ENCODE results near the gene GHR.
A peak's percentile ranks its signal among the peaks of the same experiment; 100 is the strongest.
"Not testable (repeated sequence)": the region's sequence is repeated elsewhere in the genome, so short reads cannot be mapped to it uniquely, and the experiment has no call there.

GHR gene

DNA sequence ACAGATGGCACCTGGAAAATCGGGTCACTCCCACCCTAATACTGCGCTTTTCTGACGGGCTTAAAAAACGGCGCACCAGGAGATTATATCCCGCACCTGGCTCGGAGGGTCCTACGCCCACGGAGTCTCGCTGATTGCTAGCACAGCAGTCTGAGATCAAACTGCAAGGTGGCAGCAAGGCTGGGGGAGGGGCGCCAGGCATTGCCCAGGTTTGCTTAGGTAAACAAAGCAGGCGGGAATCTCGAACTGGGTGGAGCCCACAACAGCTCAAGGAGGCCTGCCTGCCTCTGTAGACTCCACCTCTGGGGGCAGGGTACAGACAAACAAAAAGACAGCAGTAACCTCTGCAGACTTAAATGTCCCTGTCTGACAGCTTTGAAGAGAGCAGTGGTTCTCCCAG lies 236.6 kb downstream of the GHR start:
- DNase-seq; intact Hi-C loops (cut with DNase I): not testable (repeated sequence)

DNA sequence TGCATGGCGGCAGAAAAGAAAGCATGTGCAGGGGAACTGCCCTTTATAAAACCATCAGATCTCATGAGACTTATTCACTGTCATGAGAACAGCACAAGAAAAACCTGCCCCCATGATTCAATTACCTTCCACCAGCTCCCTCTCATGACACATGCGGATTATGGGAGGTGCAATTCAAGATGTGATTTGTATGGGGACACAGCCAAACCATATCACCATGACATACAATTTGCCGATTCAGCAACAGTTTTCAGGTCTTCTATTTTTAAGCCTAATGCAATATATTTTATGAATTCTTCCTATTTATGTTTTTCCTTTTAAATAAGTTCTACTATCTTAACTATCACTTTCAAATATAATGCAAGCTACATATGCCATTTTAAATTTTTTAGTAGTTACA lies 242.6 kb downstream of the GHR start:
- intact Hi-C loops (cut with DNase I) = no loop called here

DNA sequence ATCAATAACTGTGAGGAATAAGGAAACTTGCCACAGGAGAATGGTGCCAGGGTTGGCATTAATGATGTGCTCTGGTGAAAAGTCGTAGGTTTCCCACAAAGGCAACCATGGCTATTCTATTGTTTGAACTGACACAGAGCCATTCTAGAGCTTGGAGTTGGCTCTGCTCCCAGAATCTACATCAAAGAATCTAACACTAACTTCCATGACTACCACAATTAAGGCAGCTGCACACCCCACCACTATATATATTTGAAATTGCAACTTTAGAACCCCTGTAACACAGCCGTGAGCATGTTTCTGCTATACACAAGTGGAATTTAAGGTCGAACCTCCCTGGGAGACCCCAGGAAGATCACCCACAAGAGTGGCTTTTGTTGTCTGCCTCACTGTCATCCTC lies 243.6 kb downstream of the GHR start:
- intact Hi-C loops (cut with DNase I) = no loop called here

More for the DNA sequence above, 242.6 kb downstream of the GHR start:
- DNase-seq = no peak

DNA sequence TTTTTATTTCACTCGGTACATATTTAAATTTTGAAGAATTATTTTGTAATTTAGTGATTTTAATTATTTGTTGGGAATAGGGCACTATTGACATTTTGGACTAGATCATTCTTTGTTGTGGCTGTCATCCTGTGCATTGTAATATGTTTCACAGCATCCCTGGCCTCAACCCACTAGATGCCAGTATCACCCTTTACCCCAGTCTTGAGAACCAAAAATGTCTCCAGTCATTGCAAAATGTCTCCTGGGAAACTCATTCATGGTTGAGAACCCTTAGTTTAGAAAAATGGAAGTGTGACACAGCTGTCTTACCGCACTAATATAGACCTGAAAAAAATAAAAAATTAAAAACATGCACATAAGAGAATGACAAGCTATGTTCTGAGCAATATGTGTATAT lies 245.0 kb downstream of the GHR start:
- intact Hi-C loops (cut with DNase I) = no loop called here
- DNase-seq = no peak

More for the DNA sequence above, 243.6 kb downstream of the GHR start:
- DNase-seq = no peak

DNA sequence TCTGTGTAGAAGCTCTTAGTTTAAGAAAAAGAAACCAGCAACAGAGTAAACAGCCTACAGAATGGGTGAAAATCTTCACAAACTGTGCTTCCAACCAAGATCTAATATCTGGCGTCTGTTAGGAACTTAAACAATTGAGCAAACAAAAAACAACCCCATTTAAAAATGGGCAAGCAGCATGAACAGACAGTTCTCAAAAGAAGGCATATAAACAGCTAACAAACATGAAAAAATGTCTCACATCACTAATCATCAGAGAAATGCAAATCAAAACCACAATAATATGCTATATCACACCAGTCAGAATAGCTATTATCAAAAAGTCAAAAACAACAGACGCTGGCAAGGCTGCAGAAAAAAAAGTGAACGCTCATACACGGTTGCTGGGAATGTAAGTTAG lies 249.7 kb downstream of the GHR start:
- intact Hi-C loops (cut with DNase I) = no loop called here
- no peak for DNase-seq

DNA sequence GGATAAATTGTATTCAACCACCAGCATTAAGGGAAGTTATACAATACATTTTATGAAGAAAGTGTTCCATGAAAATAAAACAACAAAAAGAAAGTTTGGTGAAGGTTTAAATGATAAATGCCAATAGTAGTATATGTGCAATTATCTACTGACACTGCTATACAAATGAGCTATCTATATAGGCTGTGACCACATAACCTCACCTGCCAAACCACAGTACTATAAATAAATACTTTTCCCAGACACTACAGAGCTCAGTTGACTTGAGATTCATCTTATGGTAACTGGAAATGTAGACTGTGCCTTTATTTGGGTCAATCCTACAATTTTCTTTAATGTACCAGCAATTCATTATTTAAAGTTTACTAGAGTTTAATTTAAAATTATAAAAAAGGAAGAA lies 252.4 kb downstream of the GHR start:
- intact Hi-C loops (cut with DNase I) = no loop called here
- no peak for DNase-seq

DNA sequence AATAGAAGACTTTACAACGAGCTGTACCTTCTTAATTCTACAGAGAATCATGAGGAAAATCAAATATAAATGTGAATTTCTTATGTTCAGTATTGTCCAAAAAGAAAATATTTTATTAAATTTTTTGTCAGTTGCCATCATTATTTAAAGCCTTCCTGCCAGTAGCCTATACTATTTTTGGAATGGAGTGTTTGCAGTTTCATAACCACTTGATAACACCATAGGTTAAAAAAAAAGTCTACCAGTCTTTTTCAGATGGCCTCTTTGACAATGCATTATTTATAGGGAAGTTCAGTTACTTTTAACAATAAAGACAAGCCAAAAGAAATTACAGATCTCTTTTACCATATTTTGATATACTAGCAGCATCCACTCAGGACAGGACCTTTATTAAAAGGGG lies 253.1 kb downstream of the GHR start:
- intact Hi-C loops (cut with DNase I) = no loop called here
- no peak for DNase-seq

DNA sequence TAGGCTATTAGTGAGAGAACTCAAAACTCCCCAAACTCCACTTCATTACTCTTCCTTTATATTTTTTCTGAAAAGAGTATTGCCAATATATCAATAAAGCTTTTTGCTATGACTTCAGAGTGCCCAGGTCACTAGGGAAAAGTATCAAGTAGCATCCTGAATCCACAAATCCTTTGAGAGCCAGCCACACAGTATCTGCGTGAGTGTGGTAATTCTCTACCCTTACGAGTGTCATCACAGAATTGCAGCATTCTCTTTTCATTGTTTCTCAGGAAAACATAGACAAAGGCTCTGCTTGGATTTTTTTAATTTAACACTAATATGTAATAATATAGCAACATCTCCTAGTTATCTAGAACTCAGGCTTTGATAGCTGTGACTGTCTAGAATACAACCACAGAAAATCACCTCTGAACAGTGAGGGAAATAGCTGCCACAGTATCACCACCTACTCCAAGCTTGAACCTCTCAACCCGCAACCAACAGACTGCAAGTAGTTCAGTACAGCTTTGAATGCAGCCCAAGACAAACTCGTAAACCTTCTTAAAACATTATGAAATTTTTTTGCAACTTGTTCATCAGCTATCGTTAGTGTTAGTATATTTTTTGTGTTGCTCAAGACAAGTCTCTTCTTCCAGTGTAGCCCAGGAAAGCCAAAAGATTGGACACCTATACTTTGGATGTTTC lies 254.1 kb downstream of the GHR start:
- no peak for DNase-seq
- intact Hi-C loops (cut with DNase I) = no loop called here

DNA sequence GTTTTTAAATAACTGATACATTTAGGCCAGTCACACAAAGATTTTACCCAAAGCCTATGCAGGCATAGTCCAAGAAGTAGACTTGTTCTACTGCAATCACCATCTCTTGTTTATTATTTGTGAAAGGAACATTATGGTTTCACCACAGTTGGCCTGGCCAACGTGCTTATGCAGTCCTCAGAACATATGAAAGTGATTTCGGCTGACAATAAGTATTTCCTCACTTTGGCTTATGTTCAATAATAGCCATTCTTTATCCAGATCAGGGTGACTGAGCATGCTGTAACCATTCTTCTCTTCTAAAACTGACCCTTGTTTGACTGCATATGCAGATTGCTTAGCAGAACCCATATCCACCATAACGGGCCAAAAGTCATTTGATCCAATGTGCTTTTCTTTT lies 256.8 kb downstream of the GHR start:
- intact Hi-C loops (cut with DNase I) = no loop called here

DNA sequence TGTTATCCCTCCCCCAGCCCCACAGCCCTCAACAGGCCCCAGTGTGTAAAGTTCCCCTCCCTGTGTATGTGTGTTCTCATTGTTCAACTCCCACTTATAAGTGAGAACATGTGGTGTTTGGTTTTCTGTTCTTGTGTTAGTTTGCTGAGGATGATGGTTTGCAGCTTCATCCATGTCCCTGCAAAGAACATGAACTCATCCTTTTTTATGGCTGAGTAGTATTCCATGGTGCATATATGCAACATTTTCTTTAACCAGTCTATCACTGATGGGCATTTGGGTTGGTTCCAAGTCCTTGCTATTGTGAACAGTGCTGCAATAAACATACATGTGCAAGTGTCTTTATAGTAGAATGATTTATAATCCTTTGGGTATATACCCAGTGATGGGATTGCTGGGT lies 261.8 kb downstream of the GHR start:
- DNase-seq; intact Hi-C loops (cut with DNase I): not testable (repeated sequence)

More for the DNA sequence above, 256.8 kb downstream of the GHR start:
- no peak for DNase-seq

DNA sequence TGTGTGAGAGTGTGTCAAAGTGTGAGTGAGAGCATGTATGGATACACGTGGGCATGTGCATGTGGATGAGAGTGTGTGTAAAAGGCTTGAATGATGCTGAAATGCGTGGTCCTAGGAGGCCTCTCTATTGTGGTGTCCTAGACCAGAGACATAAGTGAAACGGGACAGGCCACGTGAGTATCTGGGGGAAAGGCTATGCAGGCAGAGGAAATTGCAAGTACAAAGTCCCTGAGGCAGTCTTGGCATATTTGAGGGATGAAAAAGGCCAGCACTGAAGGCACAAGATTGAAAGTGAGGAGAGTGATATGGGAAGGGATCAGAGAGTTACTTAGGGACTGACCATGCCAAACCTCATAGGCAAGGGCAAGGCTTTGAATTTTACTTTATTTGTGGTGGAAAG lies 266.2 kb downstream of the GHR start:
- DNase-seq = no peak
- intact Hi-C loops (cut with DNase I) = no loop called here

DNA sequence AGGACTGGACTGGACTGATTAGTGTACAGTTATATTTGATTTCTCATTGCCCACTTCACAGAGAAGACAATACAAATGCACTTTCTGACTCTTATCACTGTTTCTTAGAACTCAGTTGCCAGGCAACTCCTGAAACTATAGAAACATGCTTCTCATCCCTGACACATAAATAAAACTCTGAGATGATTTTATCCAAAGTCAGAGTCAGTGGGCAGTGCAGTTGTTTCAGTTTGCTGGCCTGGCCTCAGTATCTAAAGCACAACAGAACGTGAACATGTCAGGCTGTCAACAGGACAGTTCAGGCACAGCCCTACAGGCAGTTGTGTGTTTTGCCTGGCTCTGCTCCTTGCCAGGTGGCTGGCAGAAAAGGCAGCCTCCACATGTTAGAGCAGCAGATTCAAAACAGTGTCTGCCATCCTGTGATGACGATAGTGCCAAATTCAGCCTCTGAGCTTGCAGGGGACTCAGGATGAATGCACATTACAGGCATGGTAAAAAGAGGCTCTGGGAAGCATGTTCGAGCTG lies 268.2 kb downstream of the GHR start:
- intact Hi-C loops (cut with DNase I) = no loop called here
- DNase-seq = peak in 26 of 42 donors; percentile 1 to 49 (median 16)

DNA sequence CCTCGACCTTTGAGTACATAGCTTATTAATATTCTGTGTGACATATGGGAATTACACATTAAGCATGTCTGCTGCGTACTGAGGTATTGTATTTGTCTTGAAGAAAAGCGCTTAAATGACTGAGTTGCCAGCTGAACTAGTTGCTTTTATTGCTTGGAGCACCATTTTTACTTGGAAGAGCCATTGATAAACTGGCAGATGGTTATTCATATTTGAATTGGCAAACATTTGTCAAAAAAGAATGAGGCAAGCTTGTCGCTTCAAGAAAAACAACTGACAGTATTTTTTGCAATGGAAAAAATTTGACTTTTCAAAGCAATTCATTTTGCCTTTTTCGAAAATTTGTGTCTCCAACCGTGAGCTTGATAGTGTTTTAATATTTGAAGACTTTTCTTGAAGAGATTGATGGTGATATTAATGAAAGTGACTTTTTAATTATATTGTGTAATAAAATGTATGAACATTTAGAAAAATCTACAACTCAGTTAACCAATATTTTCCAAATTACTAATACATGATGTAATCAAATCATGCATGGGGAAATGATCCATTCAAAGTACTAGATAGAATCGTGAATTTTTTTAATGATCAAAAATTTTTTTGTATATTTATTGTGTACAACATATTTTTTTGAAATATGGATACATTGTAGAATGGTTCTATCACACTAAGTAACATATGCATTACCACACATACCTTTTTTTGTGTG lies 278.3 kb downstream of the GHR start:
- no peak for DNase-seq
- intact Hi-C loops (cut with DNase I) = no loop called here

DNA sequence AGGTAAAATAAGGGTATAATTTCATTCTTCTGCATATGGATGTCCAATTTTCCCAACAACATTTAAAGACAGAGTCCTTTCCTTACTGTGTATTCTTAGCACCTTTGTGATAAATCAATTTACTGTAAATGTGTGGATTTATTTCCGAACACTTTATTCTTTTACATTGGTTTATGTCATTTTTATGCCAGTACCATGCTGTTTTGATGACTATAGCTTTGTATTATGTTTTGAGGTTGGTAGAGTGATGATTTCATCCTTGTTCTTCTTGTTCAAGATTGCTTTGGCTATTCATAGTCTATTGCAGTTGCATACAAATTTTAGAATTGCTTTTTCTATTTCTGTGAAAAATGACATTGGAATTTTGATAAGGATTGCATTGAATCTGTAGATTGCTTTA lies 280.0 kb downstream of the GHR start:
- intact Hi-C loops (cut with DNase I) = no loop called here
- no peak for DNase-seq

DNA sequence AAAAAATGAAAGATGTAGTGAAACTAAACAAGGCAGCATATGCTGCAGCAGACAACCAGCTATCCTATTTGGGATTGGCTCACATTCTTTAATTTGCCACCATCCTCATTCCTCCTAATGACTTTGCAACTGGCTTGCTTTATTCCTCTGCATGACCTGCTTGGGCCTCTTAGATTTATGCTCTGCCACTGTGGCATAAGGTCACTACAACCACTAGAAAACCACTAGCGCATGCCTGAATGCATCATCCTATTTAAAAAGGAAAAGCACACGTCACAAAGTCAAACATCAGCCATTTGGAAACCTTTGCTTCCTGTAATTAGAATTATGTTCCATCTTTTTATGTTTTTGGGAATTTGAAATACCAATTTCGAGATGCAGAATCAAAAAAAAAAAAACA lies 292.5 kb downstream of the GHR start:
- no peak for DNase-seq
- intact Hi-C loops (cut with DNase I) = no loop called here

DNA sequence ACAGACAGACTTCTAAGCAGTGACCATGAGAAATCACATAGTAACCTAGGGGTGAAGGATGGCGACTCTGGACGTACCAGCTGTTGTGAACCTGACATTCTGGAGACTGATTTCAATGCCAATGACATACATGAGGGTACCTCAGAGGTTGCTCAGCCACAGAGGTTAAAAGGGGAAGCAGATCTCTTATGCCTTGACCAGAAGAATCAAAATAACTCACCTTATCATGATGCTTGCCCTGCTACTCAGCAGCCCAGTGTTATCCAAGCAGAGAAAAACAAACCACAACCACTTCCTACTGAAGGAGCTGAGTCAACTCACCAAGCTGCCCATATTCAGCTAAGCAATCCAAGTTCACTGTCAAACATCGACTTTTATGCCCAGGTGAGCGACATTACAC lies 295.4 kb downstream of the GHR start:
- intact Hi-C loops (cut with DNase I) = no loop called here
- DNase-seq = no peak

DNA sequence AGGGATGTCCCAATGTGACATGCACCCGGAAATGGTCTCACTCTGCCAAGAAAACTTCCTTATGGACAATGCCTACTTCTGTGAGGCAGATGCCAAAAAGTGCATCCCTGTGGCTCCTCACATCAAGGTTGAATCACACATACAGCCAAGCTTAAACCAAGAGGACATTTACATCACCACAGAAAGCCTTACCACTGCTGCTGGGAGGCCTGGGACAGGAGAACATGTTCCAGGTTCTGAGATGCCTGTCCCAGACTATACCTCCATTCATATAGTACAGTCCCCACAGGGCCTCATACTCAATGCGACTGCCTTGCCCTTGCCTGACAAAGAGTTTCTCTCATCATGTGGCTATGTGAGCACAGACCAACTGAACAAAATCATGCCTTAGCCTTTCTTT lies 295.8 kb downstream of the GHR start:
- intact Hi-C loops (cut with DNase I) = no loop called here
- DNase-seq = no peak

DNA sequence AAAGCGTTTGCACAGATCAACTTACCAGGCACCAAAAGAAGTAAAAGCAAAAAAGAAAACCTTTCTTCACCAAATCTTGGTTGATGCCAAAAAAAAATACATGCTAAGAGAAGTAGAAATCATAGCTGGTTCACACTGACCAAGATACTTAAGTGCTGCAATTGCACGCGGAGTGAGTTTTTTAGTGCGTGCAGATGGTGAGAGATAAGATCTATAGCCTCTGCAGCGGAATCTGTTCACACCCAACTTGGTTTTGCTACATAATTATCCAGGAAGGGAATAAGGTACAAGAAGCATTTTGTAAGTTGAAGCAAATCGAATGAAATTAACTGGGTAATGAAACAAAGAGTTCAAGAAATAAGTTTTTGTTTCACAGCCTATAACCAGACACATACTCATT lies 297.0 kb downstream of the GHR start:
- no peak for DNase-seq
- intact Hi-C loops (cut with DNase I) = no loop called here

DNA sequence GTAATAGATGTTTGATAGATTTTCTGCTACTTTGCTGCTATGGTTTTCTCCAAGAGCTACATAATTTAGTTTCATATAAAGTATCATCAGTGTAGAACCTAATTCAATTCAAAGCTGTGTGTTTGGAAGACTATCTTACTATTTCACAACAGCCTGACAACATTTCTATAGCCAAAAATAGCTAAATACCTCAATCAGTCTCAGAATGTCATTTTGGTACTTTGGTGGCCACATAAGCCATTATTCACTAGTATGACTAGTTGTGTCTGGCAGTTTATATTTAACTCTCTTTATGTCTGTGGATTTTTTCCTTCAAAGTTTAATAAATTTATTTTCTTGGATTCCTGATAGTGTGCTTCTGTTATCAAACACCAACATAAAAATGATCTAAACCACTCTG lies 298.2 kb downstream of the GHR start:
- intact Hi-C loops (cut with DNase I) = no loop called here
- DNase-seq = no peak

DNA sequence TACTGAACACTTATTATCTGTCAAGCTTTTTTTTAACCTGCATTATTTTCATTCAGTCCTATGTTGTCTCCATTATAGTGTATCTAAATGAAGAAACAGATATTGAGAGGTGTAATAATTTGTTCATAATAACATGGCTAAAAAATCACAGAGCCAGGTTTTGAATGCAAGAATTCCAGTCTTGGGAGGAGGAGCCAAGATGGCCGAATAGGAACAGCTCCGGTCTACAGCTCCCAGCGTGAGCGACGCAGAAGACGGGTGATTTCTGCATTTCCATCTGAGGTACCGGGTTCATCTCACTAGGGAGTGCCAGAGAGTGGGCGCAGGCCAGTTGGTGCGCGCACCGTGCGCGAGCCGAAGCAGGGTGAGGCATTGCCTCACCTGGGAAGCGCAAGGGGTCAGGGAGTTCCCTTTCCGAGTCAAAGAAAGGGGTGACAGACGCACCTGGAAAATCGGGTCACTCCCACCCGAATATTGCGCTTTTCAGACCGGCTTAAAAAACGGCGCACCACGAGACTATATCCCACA lies 311.4 kb downstream of the GHR start:
- intact Hi-C loops (cut with DNase I); DNase-seq: not testable (repeated sequence)

DNA sequence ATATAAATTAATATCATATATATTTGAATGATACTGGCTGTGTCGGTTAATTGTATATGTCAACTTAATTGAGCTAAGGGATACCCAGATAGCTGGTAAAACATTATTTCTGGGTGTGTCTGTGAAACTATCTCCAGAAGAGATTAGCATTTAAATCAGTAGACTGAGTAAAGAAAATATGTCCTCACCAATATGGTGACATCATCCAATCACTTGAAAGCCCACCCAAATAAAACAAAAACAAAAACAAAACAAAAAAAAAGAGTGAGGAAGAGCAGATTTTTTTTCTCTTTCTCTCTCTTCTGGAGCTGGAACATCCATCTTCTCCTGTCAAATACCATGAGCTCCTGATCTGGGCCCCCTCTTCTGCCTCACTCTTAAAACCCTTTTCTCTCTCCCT lies 317.7 kb downstream of the GHR start:
- intact Hi-C loops (cut with DNase I) = no loop called here
- no peak for DNase-seq
